Panc1 (cell line): ENCODE results near the gene DSG4. TPM values are rescaled to one million over a fixed set of nuclear protein-coding genes. Genes with fewer than 3 reads are reported as not detected.

ENCODE experiments used
- ATAC-seq: fragments of 200-7000 bp; cut with Tn5 transposase; 2 replicates; pipeline ENCODE4 v1.9.1; 2020; ENCODE audit warnings: mild to moderate bottlenecking, moderate library complexity
- BruUV-seq: library from RNA; stranded (reverse); fragments of 400-500 nt; replicated peaks from 2 replicates; lab custom pipeline; 2021; lab: Mats Ljungman, UMichigan
- CTCF ChIA-PET: fragments of 300-600 bp; sonication (Branson Sonifier 250); formaldehyde crosslinking; loops from one replicate; lab custom pipeline; 2022; ENCODE audit warnings: antibody characterized with exemption; lab: Charles Lee
- POLR2A ChIA-PET: fragments of 300-600 bp; sonication (Branson Sonifier 250); formaldehyde crosslinking; loops from one replicate; lab custom pipeline; 2022; ENCODE audit warnings: antibody characterized with exemption; lab: Charles Lee
- DNase-seq: peaks from one replicate; pipeline ENCODE4 v3.0.0-alpha.2; 2010; ENCODE audit warnings: low read depth, low spot score
- H3K27ac ChIP-seq: 2 replicates; pipeline ENCODE4 v1.5.1; 2011; ENCODE audit warnings: mild to moderate bottlenecking, low read length, inconsistent platforms
- H3K27me3 ChIP-seq: fragments of 200-500 bp; sonication (Bioruptor generic); 2 replicates; pipeline ENCODE4 v1.6.0; 2014; ENCODE audit warnings: low read length, inconsistent platforms; ENCODE audit not compliant: control insufficient read depth, insufficient read depth
- H3K36me3 ChIP-seq: fragments of 200-500 bp; sonication (Bioruptor generic); 2 replicates; pipeline ENCODE4 v1.5.1; 2014; ENCODE audit warnings: inconsistent platforms, mild to moderate bottlenecking, low read length, moderate library complexity; ENCODE audit not compliant: control insufficient read depth, insufficient read depth
- H3K4me1 ChIP-seq: 2 replicates; pipeline ENCODE4 v1.5.1; 2011; ENCODE audit warnings: inconsistent platforms, mild to moderate bottlenecking, low read length, moderate library complexity; ENCODE audit not compliant: control insufficient read depth, insufficient read depth
- H3K4me3 ChIP-seq, 2 experiments: 2 replicates each; pipeline ENCODE4 v1.5.1; 2011 to 2012; ENCODE audit warnings: low read depth in 2 of 2, low read length in 2 of 2, mild to moderate bottlenecking in 2 of 2, inconsistent platforms in 1 of 2, moderate library complexity in 1 of 2
- H3K9me3 ChIP-seq: fragments of 200-500 bp; sonication (Bioruptor generic); 2 replicates; pipeline ENCODE4 v1.5.1; 2014; ENCODE audit warnings: low read depth, mild to moderate bottlenecking, inconsistent platforms, low read length, moderate library complexity; ENCODE audit not compliant: control insufficient read depth, insufficient read depth
- CTCF ChIP-seq: fragments of 450-650 bp; IDR thresholded peaks from 2 replicates; pipeline ENCODE4 v1.5.1; 2017; ENCODE audit warnings: mild to moderate bottlenecking
- POLR2AphosphoS5 ChIP-seq: IDR thresholded peaks from 2 replicates; pipeline ENCODE4 v1.6.1; 2012; ENCODE audit warnings: mild to moderate bottlenecking, low read depth, low read length, moderate library complexity
- SIN3A ChIP-seq: IDR thresholded peaks from 2 replicates; pipeline ENCODE4 v1.6.1; 2012; ENCODE audit warnings: low read depth, mild to moderate bottlenecking, low read length, moderate library complexity, borderline replicate concordance; ENCODE audit not compliant: insufficient read depth
- TCF7L2 ChIP-seq: IDR thresholded peaks from 2 replicates; pipeline ENCODE4 v1.6.1; 2011; ENCODE audit warnings: mild to moderate bottlenecking, low read depth, low read length, inconsistent platforms
- in situ Hi-C: cut with HindIII; loops from 2 replicates; pipeline ENCODE4 v1.10.0; 2016; ENCODE audit warnings: low sequenced_read_pairs, low pct_unique_long_range_greater_than_20kb
- intact Hi-C: fragments of 100-400 bp; cut with micrococcal nuclease; formaldehyde crosslinking; loops from one replicate; pipeline ENCODE4 v1.10.0; 2022; ENCODE audit not compliant: unreplicated experiment
- total RNA-seq: library from RNA; stranded (reverse); gene quantifications from one replicate; pipeline ENCODE4 v1.2.1, GENCODE V29; 2021; ENCODE audit not compliant: unreplicated experiment
- TF ChIP-seq, protein P1 (sequence below), 2 experiments: IDR thresholded peaks; 2 replicates each; pipeline ENCODE4 v1.6.1; 2011 to 2012; ENCODE audit warnings: low read depth in 2 of 2, control low read depth in 1 of 2, low read length in 1 of 2, mild to moderate bottlenecking in 1 of 2, moderate library complexity in 1 of 2; ENCODE audit not compliant: insufficient read depth in 1 of 2

The DSG4 gene
- total RNA-seq, 1 experiment from 2014 or later: not detected

DNA sequence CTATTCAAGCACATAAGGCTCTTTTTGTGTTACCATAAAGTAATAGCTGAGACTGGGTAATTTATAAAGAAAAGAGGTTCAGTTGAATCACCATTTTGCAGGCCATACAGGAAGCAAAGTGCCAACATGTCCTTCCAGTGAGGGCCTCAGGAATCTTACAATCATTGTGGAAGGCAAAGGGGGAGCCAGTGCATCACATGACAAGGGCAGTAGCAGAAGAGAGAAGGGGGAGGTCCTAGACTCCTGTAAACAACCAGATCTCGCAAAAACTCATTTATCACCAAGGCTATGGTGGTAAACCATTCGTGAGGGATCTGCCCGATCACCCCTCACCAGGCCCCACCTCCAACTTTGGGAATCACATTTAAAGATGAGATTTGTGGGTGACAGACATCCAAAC, 16.7 kb downstream of the DSG4 start:
- ATAC-seq (no peak), DNase-seq (no peak)
- intact Hi-C loops (no loop called here), in situ Hi-C loops (no loop called here)
- BruUV-seq: no TSS peak
- Histone ChIP-seq H3K9me3 (no peaks in the 10 kb centered on the region), H3K27ac (no peak overlapping the region), H3K27me3 (no peaks in the 10 kb centered on the region), H3K4me1 (no peaks in the 10 kb centered on the region), H3K36me3 (no peaks in the 10 kb centered on the region), H3K4me3 (no peak overlapping the region)
- POLR2A ChIA-PET: no interaction called here
- no peak for TF ChIP-seq SIN3A
- no peak for TF ChIP-seq CTCF
- TF ChIP-seq POLR2AphosphoS5: no peak
- no peak for TF ChIP-seq TCF7L2
- TF ChIP-seq, protein P1, sequence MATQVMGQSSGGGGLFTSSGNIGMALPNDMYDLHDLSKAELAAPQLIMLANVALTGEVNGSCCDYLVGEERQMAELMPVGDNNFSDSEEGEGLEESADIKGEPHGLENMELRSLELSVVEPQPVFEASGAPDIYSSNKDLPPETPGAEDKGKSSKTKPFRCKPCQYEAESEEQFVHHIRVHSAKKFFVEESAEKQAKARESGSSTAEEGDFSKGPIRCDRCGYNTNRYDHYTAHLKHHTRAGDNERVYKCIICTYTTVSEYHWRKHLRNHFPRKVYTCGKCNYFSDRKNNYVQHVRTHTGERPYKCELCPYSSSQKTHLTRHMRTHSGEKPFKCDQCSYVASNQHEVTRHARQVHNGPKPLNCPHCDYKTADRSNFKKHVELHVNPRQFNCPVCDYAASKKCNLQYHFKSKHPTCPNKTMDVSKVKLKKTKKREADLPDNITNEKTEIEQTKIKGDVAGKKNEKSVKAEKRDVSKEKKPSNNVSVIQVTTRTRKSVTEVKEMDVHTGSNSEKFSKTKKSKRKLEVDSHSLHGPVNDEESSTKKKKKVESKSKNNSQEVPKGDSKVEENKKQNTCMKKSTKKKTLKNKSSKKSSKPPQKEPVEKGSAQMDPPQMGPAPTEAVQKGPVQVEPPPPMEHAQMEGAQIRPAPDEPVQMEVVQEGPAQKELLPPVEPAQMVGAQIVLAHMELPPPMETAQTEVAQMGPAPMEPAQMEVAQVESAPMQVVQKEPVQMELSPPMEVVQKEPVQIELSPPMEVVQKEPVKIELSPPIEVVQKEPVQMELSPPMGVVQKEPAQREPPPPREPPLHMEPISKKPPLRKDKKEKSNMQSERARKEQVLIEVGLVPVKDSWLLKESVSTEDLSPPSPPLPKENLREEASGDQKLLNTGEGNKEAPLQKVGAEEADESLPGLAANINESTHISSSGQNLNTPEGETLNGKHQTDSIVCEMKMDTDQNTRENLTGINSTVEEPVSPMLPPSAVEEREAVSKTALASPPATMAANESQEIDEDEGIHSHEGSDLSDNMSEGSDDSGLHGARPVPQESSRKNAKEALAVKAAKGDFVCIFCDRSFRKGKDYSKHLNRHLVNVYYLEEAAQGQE (IDR thresholded peaks at IDR 0.05; ENCODE audit: insufficient read depth in 1 of 2, low read depth in 2 of 2, low read length in 1 of 2): no peak
- CTCF ChIA-PET: no interaction called here

DNA sequence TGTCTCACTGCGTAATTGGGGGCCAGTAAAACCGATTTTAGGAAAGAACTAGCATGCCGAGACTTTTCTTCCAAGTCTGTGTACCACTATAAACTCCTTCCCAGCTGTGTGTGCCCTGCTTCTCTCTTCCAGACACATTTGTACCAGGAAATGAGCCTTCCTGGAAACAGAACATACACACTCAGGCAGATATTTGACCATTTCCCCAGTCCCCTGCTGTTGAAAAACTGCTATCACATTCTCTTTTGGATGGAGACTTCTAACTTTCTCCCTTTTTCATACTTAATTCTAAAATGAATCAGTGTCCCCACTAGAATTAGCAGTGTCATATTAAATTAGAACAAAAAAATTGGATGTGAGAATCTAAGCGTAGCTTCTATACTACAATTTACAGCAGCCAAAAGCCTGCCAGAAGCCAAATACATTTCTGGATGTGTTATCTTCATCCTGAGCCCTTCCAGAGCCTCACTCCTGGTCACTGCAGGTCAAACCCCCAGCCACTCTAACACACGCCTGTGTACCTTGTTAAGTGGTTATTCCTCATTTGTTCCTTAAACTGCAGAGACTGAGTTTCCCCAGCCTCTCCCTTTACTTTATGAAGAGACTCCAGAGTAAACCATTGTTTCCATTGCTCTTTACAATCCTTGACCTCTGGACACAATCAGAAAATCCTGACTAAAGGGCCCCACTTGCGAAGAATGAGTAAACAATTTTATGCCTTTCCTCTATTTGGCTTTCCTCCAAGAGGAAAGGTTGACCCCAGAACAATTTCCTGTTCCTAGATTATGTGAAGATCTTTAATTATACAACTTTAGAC, 20.4 kb downstream of the DSG4 start:
- no peak for TF ChIP-seq CTCF
- TF ChIP-seq SIN3A: no peak
- no peak for TF ChIP-seq TCF7L2
- TF ChIP-seq, protein P1 (IDR thresholded peaks at IDR 0.05; ENCODE audit: insufficient read depth in 1 of 2, low read depth in 2 of 2, low read length in 1 of 2): no peak
- no peak for TF ChIP-seq POLR2AphosphoS5
- no peaks in the 10 kb centered on the region for H3K4me1 ChIP-seq
- no peaks in the 10 kb centered on the region for H3K27me3 ChIP-seq
- H3K27ac ChIP-seq: no peak overlapping the region
- no peak overlapping the region for H3K4me3 ChIP-seq
- BruUV-seq: no TSS peak
- ATAC-seq (no peak), DNase-seq (no peak)
- intact Hi-C loops (no loop called here), in situ Hi-C loops (no loop called here)
- POLR2A ChIA-PET: no interaction called here
- CTCF ChIA-PET: no interaction called here
- no peaks in the 10 kb centered on the region for H3K36me3 ChIP-seq
- no peaks in the 10 kb centered on the region for H3K9me3 ChIP-seq
